HEK293 (cell line): Measurements from ENCODE around the gene NTN3.

Experiments
- CTCF ChIA-PET: fragments of 350-600 bp; formaldehyde crosslinking; extraction: SDS; loops from one replicate; lab custom pipeline; 2021; ENCODE audit warnings: antibody characterized with exemption; lab: Yijun Ruan, JAX
- POLR2A ChIA-PET: fragments of 300-600 bp; formaldehyde crosslinking; extraction: SDS; loops from one replicate; lab custom pipeline; 2020; ENCODE audit warnings: antibody characterized with exemption, inconsistent platforms; lab: Yijun Ruan, JAX
- H3K27ac ChIP-seq: fragments of 200-500 bp; sonication (Bioruptor generic); 2 replicates; pipeline ENCODE4 v1.5.1; 2014; ENCODE audit warnings: low read depth, low read length, control low read depth, inconsistent platforms; ENCODE audit errors: extremely low read depth
- H3K36me3 ChIP-seq, 2 experiments: fragments of 200-500 bp in 1 of 2; sonication (Bioruptor generic) in 1 of 2; 1 replicate in 1 of 2; 2 replicates in 1 of 2; pipeline ENCODE4 v1.5.1; 2014 to 2017; ENCODE audit warnings: inconsistent platforms in 2 of 2, low read length in 2 of 2; ENCODE audit not compliant: control insufficient read depth in 2 of 2, insufficient read depth in 1 of 2
- H3K4me1 ChIP-seq: fragments of 200-500 bp; sonication (Bioruptor generic); 2 replicates; pipeline ENCODE4 v1.5.1; 2014; ENCODE audit warnings: mild to moderate bottlenecking, low read length, inconsistent platforms; ENCODE audit not compliant: control insufficient read depth, insufficient read depth
- H3K4me3 ChIP-seq: 2 replicates; pipeline ENCODE4 v1.5.1; 2011; ENCODE audit warnings: low read depth, mild to moderate bottlenecking, control low read depth, low read length, moderate library complexity
- H3K9me3 ChIP-seq: fragments of 200-500 bp; sonication (Bioruptor generic); 2 replicates; pipeline ENCODE4 v1.5.1; 2014; ENCODE audit warnings: low read depth, low read length, inconsistent platforms; ENCODE audit not compliant: control insufficient read depth, insufficient read depth
- OSR2 ChIP-seq: fragments of 450-650 bp; formaldehyde crosslinking; IDR thresholded peaks from 2 replicates; pipeline ENCODE4 v1.5.1; 2016; ENCODE audit warnings: missing biosample characterization, missing genetic modification characterization
- RBAK ChIP-seq: fragments of 450-650 bp; formaldehyde crosslinking; IDR thresholded peaks from 2 replicates; pipeline ENCODE4 v1.5.1; 2016; ENCODE audit warnings: missing biosample characterization, missing genetic modification characterization
- SCRT2 ChIP-seq: fragments of 450-650 bp; formaldehyde crosslinking; IDR thresholded peaks from 2 replicates; pipeline ENCODE4 v1.5.1; 2016; ENCODE audit warnings: missing biosample characterization, missing genetic modification characterization
- ZBTB48 ChIP-seq: fragments of 450-650 bp; formaldehyde crosslinking; IDR thresholded peaks from 2 replicates; pipeline ENCODE4 v1.5.1; 2016; ENCODE audit warnings: missing biosample characterization, missing genetic modification characterization
- ZFHX2 ChIP-seq: fragments of 450-650 bp; formaldehyde crosslinking; conservative IDR thresholded peaks from 2 replicates; pipeline ENCODE4 v1.5.1; 2016; ENCODE audit warnings: missing biosample characterization, missing genetic modification characterization
- ZIC2 ChIP-seq: fragments of 450-650 bp; formaldehyde crosslinking; IDR thresholded peaks from 2 replicates; pipeline ENCODE4 v1.5.1; 2016; ENCODE audit warnings: missing biosample characterization, missing genetic modification characterization
- ZNF140 ChIP-seq: fragments of 450-650 bp; formaldehyde crosslinking; IDR thresholded peaks from 2 replicates; pipeline ENCODE4 v1.5.1; 2016; ENCODE audit warnings: missing biosample characterization, missing genetic modification characterization
- ZNF223 ChIP-seq: fragments of 450-650 bp; formaldehyde crosslinking; IDR thresholded peaks from 2 replicates; pipeline ENCODE4 v1.5.1; 2016; ENCODE audit warnings: missing biosample characterization, missing genetic modification characterization
- ZNF311 ChIP-seq: fragments of 450-650 bp; formaldehyde crosslinking; IDR thresholded peaks from 2 replicates; pipeline ENCODE4 v1.5.1; 2017; ENCODE audit warnings: missing biosample characterization, missing genetic modification characterization, borderline replicate concordance
- ZNF366 ChIP-seq: fragments of 450-650 bp; formaldehyde crosslinking; conservative IDR thresholded peaks from 2 replicates; pipeline ENCODE4 v1.5.1; 2016; ENCODE audit warnings: missing biosample characterization, missing genetic modification characterization
- ZNF433 ChIP-seq: fragments of 450-650 bp; formaldehyde crosslinking; IDR thresholded peaks from 2 replicates; pipeline ENCODE4 v1.5.1; 2016; ENCODE audit warnings: missing biosample characterization, missing genetic modification characterization, low read depth
- ZNF580 ChIP-seq: fragments of 450-650 bp; formaldehyde crosslinking; IDR thresholded peaks from 2 replicates; pipeline ENCODE4 v1.5.1; 2016; ENCODE audit warnings: missing biosample characterization, missing genetic modification characterization
- ZNF623 ChIP-seq: fragments of 450-650 bp; formaldehyde crosslinking; IDR thresholded peaks from 2 replicates; pipeline ENCODE4 v1.5.1; 2016; ENCODE audit warnings: missing biosample characterization, missing genetic modification characterization
- ZNF624 ChIP-seq: fragments of 450-650 bp; formaldehyde crosslinking; IDR thresholded peaks from 2 replicates; pipeline ENCODE4 v1.5.1; 2017; ENCODE audit warnings: missing biosample characterization, missing genetic modification characterization
- ZNF658 ChIP-seq: fragments of 450-650 bp; formaldehyde crosslinking; IDR thresholded peaks from 2 replicates; pipeline ENCODE4; 2016; ENCODE audit warnings: missing biosample characterization, missing genetic modification characterization
- ZNF76 ChIP-seq: fragments of 450-650 bp; formaldehyde crosslinking; IDR thresholded peaks from 2 replicates; pipeline ENCODE4; 2016; ENCODE audit warnings: low read depth, missing biosample characterization, missing genetic modification characterization, borderline replicate concordance
- TF ChIP-seq, protein P1 (sequence below): fragments of 450-650 bp; formaldehyde crosslinking; IDR thresholded peaks from 2 replicates; pipeline ENCODE4 v1.5.1; 2016; ENCODE audit warnings: missing biosample characterization, missing genetic modification characterization
- TF ChIP-seq, protein P2 (sequence below): fragments of 450-650 bp; formaldehyde crosslinking; IDR thresholded peaks from 2 replicates; pipeline ENCODE4 v1.5.0; 2017; ENCODE audit warnings: missing biosample characterization, missing genetic modification characterization, borderline replicate concordance
- TF ChIP-seq, protein P3 (sequence below): fragments of 450-650 bp; formaldehyde crosslinking; IDR thresholded peaks from 2 replicates; pipeline ENCODE4 v1.5.1; 2017; ENCODE audit warnings: missing biosample characterization, missing genetic modification characterization
- TF ChIP-seq, protein P4 (sequence below): fragments of 450-650 bp; formaldehyde crosslinking; IDR thresholded peaks from 2 replicates; pipeline ENCODE4 v1.5.1; 2017; ENCODE audit warnings: missing biosample characterization, mild to moderate bottlenecking, missing genetic modification characterization, moderate library complexity

NTN3 gene

GRCh38 chr16:2471016-2471652 is at the start of gene NTN3 (continued):
- 0 out of 2 replicates have a peak, but pooled peaks have one; percentile 8 for TF ChIP-seq SCRT2 (tag by site-specific recombination)
- TF ChIP-seq, protein P1, sequence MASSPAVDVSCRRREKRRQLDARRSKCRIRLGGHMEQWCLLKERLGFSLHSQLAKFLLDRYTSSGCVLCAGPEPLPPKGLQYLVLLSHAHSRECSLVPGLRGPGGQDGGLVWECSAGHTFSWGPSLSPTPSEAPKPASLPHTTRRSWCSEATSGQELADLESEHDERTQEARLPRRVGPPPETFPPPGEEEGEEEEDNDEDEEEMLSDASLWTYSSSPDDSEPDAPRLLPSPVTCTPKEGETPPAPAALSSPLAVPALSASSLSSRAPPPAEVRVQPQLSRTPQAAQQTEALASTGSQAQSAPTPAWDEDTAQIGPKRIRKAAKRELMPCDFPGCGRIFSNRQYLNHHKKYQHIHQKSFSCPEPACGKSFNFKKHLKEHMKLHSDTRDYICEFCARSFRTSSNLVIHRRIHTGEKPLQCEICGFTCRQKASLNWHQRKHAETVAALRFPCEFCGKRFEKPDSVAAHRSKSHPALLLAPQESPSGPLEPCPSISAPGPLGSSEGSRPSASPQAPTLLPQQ (tag by site-specific recombination), result peak; percentile 9
- peak; percentile 61; the same call in 1 of the 2 replicates for TF ChIP-seq OSR2
- no peak for TF ChIP-seq ZNF623 (tag by site-specific recombination)
- peak; percentile 94 for TF ChIP-seq ZFHX2 (tag by site-specific recombination)
- TF ChIP-seq, protein P2, sequence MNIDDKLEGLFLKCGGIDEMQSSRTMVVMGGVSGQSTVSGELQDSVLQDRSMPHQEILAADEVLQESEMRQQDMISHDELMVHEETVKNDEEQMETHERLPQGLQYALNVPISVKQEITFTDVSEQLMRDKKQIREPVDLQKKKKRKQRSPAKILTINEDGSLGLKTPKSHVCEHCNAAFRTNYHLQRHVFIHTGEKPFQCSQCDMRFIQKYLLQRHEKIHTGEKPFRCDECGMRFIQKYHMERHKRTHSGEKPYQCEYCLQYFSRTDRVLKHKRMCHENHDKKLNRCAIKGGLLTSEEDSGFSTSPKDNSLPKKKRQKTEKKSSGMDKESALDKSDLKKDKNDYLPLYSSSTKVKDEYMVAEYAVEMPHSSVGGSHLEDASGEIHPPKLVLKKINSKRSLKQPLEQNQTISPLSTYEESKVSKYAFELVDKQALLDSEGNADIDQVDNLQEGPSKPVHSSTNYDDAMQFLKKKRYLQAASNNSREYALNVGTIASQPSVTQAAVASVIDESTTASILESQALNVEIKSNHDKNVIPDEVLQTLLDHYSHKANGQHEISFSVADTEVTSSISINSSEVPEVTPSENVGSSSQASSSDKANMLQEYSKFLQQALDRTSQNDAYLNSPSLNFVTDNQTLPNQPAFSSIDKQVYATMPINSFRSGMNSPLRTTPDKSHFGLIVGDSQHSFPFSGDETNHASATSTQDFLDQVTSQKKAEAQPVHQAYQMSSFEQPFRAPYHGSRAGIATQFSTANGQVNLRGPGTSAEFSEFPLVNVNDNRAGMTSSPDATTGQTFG, result no peak

DNA sequence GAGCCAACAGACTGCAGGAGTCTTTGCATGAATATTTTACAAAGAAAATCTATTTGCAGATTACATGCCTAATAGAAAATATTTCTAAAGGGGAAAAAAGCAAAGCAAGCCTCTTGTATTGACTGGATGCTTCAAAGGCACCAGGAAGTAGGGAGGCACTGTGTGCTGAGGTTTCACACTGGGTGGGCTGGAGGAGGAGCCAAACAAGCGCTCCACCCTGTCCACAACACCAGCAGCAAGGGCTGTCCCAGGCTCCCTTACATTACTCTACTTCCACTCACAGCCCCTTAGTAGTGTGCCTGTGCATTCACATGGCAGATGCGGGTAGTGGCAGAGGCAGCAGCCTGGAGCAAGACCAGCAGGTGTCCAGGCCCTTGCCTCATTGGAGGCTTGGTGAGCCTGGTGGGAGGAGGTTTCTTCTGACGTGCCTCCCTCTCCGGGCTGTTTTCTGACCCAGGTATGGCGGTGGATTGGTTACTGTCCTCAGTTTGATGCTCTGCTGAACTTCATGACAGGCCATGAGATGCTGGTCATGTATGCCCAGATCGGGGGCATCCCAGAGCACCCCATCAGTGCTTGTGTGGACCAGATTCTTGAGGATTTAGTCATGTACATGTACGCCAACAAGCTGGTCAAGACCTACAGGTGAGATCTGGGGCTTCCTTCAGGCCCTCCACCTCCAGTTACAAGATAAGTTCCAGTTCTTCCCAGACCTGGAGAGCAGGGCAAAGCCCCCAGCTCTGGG is 48.8 kb upstream of the NTN3 start:
- TF ChIP-seq ZIC2 (tag by site-specific recombination) (0 out of 2 replicates have a peak, but pooled peaks have one; percentile 19), ZBTB48 (tag by site-specific recombination) (peak; percentile 31; the same call in 1 of the 2 replicates), ZNF311 (tag by site-specific recombination) (no peak)
- TF ChIP-seq, protein P3, sequence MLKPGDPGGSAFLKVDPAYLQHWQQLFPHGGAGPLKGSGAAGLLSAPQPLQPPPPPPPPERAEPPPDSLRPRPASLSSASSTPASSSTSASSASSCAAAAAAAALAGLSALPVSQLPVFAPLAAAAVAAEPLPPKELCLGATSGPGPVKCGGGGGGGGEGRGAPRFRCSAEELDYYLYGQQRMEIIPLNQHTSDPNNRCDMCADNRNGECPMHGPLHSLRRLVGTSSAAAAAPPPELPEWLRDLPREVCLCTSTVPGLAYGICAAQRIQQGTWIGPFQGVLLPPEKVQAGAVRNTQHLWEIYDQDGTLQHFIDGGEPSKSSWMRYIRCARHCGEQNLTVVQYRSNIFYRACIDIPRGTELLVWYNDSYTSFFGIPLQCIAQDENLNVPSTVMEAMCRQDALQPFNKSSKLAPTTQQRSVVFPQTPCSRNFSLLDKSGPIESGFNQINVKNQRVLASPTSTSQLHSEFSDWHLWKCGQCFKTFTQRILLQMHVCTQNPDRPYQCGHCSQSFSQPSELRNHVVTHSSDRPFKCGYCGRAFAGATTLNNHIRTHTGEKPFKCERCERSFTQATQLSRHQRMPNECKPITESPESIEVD (tag by site-specific recombination), result no peak
- Histone ChIP-seq H3K36me3 (no peaks in the 10 kb centered on the region), H3K4me1 (no peaks in the 10 kb centered on the region), H3K4me3 (no peak overlapping the region), H3K27ac (no peak overlapping the region), H3K9me3 (no peaks in the 10 kb centered on the region)
- ChIA-PET POLR2A (no interaction called here), CTCF (interaction anchor here (0.6 to 2.2 kb wide), 6 partner anchors 9 to 60 kb away, joined by 3 to 20 read pairs (median 3); no protein-coding TSS in a partner anchor)

DNA sequence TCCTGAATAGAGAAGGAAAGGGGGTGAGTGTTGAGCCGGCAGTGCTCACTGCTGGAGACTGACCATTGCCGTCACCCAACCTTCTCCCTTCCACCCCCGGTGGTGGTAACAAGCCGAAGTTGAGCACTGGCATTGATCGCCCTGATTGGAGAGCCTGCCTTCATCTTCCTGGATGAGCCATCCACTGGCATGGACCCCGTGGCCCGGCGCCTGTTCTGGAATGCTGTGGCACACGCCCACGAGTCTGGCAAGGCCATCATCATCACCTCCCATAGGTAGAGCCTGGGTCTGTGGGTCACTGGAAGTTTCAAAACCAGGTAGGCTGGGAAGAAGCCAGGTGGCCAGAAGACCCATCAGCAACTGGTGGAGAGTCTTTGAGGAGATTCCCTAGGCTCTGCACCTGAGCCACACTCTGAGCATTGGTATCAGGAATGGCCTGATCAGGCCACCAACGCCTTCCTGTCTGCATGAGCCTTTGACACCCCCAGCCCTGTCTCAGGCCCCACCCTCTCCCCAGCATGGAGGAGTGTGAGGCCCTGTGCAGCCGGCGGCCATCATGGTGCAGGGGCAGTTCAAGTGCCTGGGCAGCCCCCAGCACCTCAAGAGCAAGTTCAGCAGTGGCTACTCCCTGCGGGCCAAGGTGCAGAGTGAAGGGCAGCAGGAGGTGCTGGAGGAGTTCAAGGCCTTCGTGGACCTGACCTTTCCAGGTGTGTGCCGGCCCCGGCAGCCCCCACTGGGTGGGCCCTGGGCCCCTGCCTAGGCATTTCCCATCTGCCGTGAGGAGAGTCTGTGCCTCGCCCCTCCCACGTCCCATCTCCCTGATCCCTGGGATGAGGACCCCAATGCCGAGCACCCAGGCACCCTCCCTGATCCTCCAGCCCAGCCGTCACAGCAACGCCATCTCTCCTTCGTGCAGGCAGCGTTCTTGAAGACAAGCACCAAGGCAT is 46.8 kb upstream of the NTN3 start:
- Histone ChIP-seq H3K9me3 (no peaks in the 10 kb centered on the region), H3K4me3 (no peak overlapping the region), H3K27ac (no peak overlapping the region), H3K4me1 (no peaks in the 10 kb centered on the region; the same call in 1 of the 2 replicates), H3K36me3 (no peaks in the 10 kb centered on the region)
- CTCF ChIA-PET, result interaction anchor here (0.6 to 2.2 kb wide), 5 partner anchors 11 to 118 kb away, joined by 3 to 20 read pairs (median 4); no protein-coding TSS in a partner anchor
- POLR2A ChIA-PET, result no interaction called here
- no peak for TF ChIP-seq RBAK (tag by site-specific recombination)
- TF ChIP-seq ZNF76, result no peak
- TF ChIP-seq ZNF223 (tag by site-specific recombination), result no peak
- no peak for TF ChIP-seq ZNF580
- no peak for TF ChIP-seq ZNF658
- TF ChIP-seq ZNF140 (tag by site-specific recombination), result no peak
- TF ChIP-seq ZNF366 (tag by site-specific recombination), result no peak
- no peak for TF ChIP-seq ZBTB48 (tag by site-specific recombination)
- TF ChIP-seq ZNF624 (tag by site-specific recombination), result no peak
- no peak for TF ChIP-seq ZNF433 (tag by site-specific recombination)
- TF ChIP-seq, protein P4, sequence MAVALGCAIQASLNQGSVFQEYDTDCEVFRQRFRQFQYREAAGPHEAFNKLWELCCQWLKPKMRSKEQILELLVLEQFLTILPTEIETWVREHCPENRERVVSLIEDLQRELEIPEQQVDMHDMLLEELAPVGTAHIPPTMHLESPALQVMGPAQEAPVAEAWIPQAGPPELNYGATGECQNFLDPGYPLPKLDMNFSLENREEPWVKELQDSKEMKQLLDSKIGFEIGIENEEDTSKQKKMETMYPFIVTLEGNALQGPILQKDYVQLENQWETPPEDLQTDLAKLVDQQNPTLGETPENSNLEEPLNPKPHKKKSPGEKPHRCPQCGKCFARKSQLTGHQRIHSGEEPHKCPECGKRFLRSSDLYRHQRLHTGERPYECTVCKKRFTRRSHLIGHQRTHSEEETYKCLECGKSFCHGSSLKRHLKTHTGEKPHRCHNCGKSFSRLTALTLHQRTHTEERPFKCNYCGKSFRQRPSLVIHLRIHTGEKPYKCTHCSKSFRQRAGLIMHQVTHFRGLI, result no peak
